OCI-LY7 (cell line): ENCODE measurements around the gene AMPH. TPM values are rescaled to one million over a fixed set of nuclear protein-coding genes. Genes with fewer than 3 reads are reported as not detected.
A peak's percentile ranks its signal among the peaks of the same experiment; 100 is the strongest.

Source experiments
- BruUV-seq: library from RNA; stranded (reverse); fragments of 400-500 nt; replicated peaks from 2 replicates; lab custom pipeline; 2021; lab: Mats Ljungman, UMichigan
- CTCF ChIA-PET: fragments of 300-600 bp; sonication (Branson Sonifier 250); formaldehyde crosslinking; loops from one replicate; lab custom pipeline; 2022; ENCODE audit warnings: antibody characterized with exemption; ENCODE audit not compliant: unreplicated experiment; lab: Charles Lee
- POLR2A ChIA-PET: fragments of 300-600 bp; sonication (Branson Sonifier 250); formaldehyde crosslinking; loops from one replicate; lab custom pipeline; 2022; ENCODE audit warnings: antibody characterized with exemption; lab: Charles Lee
- DNase-seq: peaks from one replicate; pipeline ENCODE4 v3.0.0-alpha.2; 2015; ENCODE audit warnings: low spot score
- H2AFZ ChIP-seq: fragments of 200-600 bp; sonication (generic), shearing (Covaris generic); 2 replicates; pipeline ENCODE4 v1.6.1; 2014; ENCODE audit warnings: mild to moderate bottlenecking, antibody characterized with exemption, low read length, moderate library complexity
- H3K27ac ChIP-seq: fragments of 200-600 bp; sonication (generic); 2 replicates; pipeline ENCODE4 v1.5.1; 2014; ENCODE audit warnings: mixed run types, low read depth, mild to moderate bottlenecking, moderate library complexity, low read length, inconsistent platforms; ENCODE audit not compliant: poor library complexity, severe bottlenecking
- H3K36me3 ChIP-seq: fragments of 200-600 bp; sonication (generic); 2 replicates; pipeline ENCODE4 v1.6.1; 2014; ENCODE audit warnings: mild to moderate bottlenecking, antibody characterized with exemption, low read length, moderate library complexity, mixed read lengths; ENCODE audit not compliant: insufficient read depth
- H3K4me1 ChIP-seq: fragments of 200-600 bp; sonication (generic); 2 replicates; pipeline ENCODE4 v1.5.1; 2014; ENCODE audit warnings: mild to moderate bottlenecking, low read length; ENCODE audit not compliant: insufficient read depth, poor library complexity, severe bottlenecking
- H3K4me2 ChIP-seq: fragments of 200-600 bp; sonication (generic); 2 replicates; pipeline ENCODE4 v1.6.1; 2014; ENCODE audit warnings: mild to moderate bottlenecking, low read length
- H3K4me3 ChIP-seq: fragments of 200-600 bp; sonication (generic); 2 replicates; pipeline ENCODE4 v1.5.1; 2014; ENCODE audit warnings: mild to moderate bottlenecking, low read depth, low read length; ENCODE audit not compliant: poor library complexity, severe bottlenecking
- H3K79me2 ChIP-seq: fragments of 200-600 bp; sonication (generic); 2 replicates; pipeline ENCODE4 v1.6.1; 2016; ENCODE audit warnings: low read depth, mild to moderate bottlenecking, low read length, moderate library complexity, mixed read lengths; ENCODE audit not compliant: insufficient read depth
- H3K9me2 ChIP-seq: fragments of 200-600 bp; sonication (generic); 2 replicates; pipeline ENCODE4 v1.6.1; 2016; ENCODE audit warnings: mild to moderate bottlenecking, low read length, mixed read lengths; ENCODE audit not compliant: insufficient read depth
- H3K9me3 ChIP-seq: fragments of 200-600 bp; sonication (generic); 2 replicates; pipeline ENCODE4 v1.6.1; 2014; ENCODE audit warnings: mild to moderate bottlenecking, mixed run types, low read length, mixed read lengths
- H4K20me1 ChIP-seq: fragments of 200-600 bp; sonication (generic); 2 replicates; pipeline ENCODE4 v1.6.1; 2014; ENCODE audit warnings: mild to moderate bottlenecking, antibody characterized with exemption, low read length, moderate library complexity, mixed read lengths; ENCODE audit not compliant: insufficient read depth
- EZH2phosphoT487 ChIP-seq: fragments of 200-600 bp; sonication (generic); IDR thresholded peaks from 2 replicates; pipeline ENCODE4 v1.6.1; 2018; ENCODE audit warnings: low read depth, borderline replicate concordance, mild to moderate bottlenecking, mixed run types, antibody characterized with exemption, low read length, moderate library complexity, mixed read lengths
- intact Hi-C: fragments of 100-400 bp; cut with micrococcal nuclease; formaldehyde crosslinking; loops from one replicate; pipeline ENCODE4 v1.10.0; 2022; ENCODE audit not compliant: unreplicated experiment
- total RNA-seq, 2 experiments: library from RNA; depleted of rRNA in 1 of 2; stranded (reverse); fragments of >200 nt in 1 of 2; shearing (Covaris generic) in 1 of 2; gene quantifications; 2 replicates each; pipeline ENCODE4 v1.2.3, GENCODE V29; 2014 to 2022
- TF ChIP-seq, protein P1 (sequence below): fragments of 200-600 bp; sonication (generic); conservative IDR thresholded peaks from 2 replicates; pipeline ENCODE4 v1.5.1; 2014; ENCODE audit warnings: mild to moderate bottlenecking, antibody characterized with exemption, low read length, moderate library complexity, mixed read lengths

AMPH gene
- total RNA-seq, 2 experiments from 2014 or later = not detected

DNA sequence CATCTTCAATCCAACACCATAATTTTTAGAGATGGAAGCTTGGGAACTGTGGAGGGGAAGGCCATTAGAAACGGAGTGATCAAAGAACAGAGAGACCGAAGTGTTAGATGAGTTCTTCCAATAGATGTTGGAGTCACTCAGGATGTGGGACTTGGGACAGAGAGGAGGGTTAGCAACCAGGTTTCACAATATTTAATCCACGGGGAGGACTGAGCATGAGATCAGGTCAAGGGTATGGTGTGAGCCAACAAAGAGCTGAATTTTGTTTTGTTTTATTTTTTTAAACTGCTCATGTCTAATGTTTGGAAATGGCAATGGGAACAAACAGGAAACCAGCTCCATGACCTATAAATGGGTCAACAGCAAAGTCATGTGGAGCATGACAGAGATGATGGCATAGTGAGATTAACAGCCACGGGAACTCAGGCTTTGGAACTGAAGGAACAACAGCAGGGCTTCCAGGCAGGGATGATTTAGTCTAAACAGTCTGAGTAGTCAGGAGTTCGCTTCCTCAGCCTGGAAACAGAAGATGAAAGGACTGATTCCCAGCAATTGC lies 38.9 kb upstream of the AMPH start:
- CTCF ChIA-PET = no interaction called here
- intact Hi-C loops = no loop called here
- no peaks in the 10 kb centered on the region for H3K9me3 ChIP-seq

DNA sequence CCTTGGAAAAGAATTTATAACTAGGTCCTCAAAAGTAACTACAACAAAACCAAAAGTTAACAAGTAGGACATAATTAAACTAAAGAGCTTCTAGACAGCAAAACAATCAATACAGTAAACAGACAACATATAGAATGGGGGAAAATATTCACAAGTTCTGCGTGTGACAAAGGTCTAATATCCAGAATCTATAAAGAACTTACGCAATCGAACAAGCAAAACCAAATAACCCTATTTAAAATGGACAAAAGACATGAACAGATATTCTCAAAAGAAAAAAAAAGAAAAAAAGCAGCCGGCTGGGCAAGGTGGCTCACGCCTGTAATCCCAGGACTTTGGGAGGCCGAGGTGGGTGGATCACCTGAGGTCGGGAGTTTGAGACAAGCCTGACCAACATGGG lies 33.8 kb upstream of the AMPH start:
- Histone ChIP-seq H3K4me1 (no peaks in the 10 kb centered on the region), H4K20me1 (no peaks in the 10 kb centered on the region), H3K9me2 (no peaks in the 10 kb centered on the region), H3K4me2 (no peak overlapping the region), H2AFZ (no peak overlapping the region), H3K4me3 (no peak overlapping the region), H3K36me3 (no peaks in the 10 kb centered on the region), H3K79me2 (no peaks in the 10 kb centered on the region), H3K27ac (no peak overlapping the region), H3K9me3 (no peaks in the 10 kb centered on the region)
- intact Hi-C loops = no loop called here
- POLR2A ChIA-PET = no interaction called here
- TF ChIP-seq, protein P1, sequence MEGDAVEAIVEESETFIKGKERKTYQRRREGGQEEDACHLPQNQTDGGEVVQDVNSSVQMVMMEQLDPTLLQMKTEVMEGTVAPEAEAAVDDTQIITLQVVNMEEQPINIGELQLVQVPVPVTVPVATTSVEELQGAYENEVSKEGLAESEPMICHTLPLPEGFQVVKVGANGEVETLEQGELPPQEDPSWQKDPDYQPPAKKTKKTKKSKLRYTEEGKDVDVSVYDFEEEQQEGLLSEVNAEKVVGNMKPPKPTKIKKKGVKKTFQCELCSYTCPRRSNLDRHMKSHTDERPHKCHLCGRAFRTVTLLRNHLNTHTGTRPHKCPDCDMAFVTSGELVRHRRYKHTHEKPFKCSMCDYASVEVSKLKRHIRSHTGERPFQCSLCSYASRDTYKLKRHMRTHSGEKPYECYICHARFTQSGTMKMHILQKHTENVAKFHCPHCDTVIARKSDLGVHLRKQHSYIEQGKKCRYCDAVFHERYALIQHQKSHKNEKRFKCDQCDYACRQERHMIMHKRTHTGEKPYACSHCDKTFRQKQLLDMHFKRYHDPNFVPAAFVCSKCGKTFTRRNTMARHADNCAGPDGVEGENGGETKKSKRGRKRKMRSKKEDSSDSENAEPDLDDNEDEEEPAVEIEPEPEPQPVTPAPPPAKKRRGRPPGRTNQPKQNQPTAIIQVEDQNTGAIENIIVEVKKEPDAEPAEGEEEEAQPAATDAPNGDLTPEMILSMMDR = no peak
- TF ChIP-seq EZH2phosphoT487 = no peak
- DNase-seq = no peak
- BruUV-seq = no TSS peak
- CTCF ChIA-PET = no interaction called here

More for the DNA sequence above, 38.9 kb upstream of the AMPH start:
- POLR2A ChIA-PET = interaction anchor here (0.6 to 1.0 kb wide), 3 partner anchors 23 to 877 kb away, joined by 3 read pairs; no protein-coding TSS in a partner anchor
- Histone ChIP-seq H4K20me1 (no peaks in the 10 kb centered on the region), H2AFZ (no peak overlapping the region), H3K9me2 (no peaks in the 10 kb centered on the region), H3K4me1 (no peaks in the 10 kb centered on the region), H3K4me2 (no peak overlapping the region), H3K4me3 (no peak overlapping the region), H3K36me3 (no peaks in the 10 kb centered on the region), H3K27ac (no peak overlapping the region), H3K79me2 (no peaks in the 10 kb centered on the region)
- no TSS peak for BruUV-seq
- DNase-seq = no peak
- no peak for TF ChIP-seq EZH2phosphoT487
- TF ChIP-seq, protein P1 = no peak

DNA sequence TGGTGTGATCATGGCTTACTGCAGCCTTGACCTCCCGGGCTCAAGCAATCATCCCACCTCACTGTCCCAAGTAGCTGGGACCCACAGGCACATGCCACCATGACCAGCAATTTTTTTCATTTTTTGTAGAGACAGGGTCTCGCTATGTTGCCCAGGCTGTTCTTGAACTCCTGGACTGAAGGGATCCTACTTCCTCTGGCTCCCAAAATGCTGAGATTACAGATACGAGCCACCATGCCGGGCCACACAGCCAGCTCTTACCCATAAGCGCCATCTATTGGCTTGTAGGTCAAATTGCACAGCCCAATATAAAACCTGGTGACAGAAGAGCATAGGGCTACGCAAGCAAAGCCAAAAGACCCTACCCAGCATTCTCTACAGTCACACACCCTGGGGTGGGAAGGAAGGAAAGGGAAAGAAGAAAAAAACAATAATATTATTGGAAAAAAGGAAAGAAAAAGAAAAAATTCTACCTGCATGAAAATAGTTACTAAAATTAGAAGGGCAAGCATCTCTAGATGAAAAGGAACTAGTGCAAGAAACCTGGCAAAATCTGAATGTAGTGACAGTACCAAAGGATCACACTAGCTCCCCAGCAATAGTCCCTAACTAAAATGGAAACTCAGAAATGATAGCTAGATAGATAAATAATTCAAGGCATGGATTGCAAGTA lies 29.4 kb upstream of the AMPH start:
- TF ChIP-seq, protein P1 = peak; percentile 84
- no peak for TF ChIP-seq EZH2phosphoT487

More for the DNA sequence above, 29.4 kb upstream of the AMPH start:
- H3K4me3 ChIP-seq = no peak overlapping the region
- no peaks in the 10 kb centered on the region for H3K9me3 ChIP-seq
- no peaks in the 10 kb centered on the region for H4K20me1 ChIP-seq
- no peak overlapping the region for H3K4me2 ChIP-seq
- DNase-seq = peak; percentile 44
- no peaks in the 10 kb centered on the region for H3K9me2 ChIP-seq
- no peaks in the 10 kb centered on the region for H3K36me3 ChIP-seq
- H2AFZ ChIP-seq = no peak overlapping the region
- no peaks in the 10 kb centered on the region for H3K79me2 ChIP-seq
- H3K27ac ChIP-seq = no peak overlapping the region
- intact Hi-C loops = loop anchor here (1.0 kb wide), 1 partner anchor 262 kb away; no protein-coding TSS in a partner anchor
- no peaks in the 10 kb centered on the region for H3K4me1 ChIP-seq
- no TSS peak for BruUV-seq
- ChIA-PET CTCF (no interaction called here), POLR2A (no interaction called here)
